IPS-NIHi11 (cell line): ENCODE results near the gene UGT1A8.

ENCODE experiments used
- DNase-seq: peaks from one replicate; pipeline ENCODE4 v3.0.0; 2012; ENCODE audit warnings: mixed read lengths, low spot score

Gene UGT1A8

DNA sequence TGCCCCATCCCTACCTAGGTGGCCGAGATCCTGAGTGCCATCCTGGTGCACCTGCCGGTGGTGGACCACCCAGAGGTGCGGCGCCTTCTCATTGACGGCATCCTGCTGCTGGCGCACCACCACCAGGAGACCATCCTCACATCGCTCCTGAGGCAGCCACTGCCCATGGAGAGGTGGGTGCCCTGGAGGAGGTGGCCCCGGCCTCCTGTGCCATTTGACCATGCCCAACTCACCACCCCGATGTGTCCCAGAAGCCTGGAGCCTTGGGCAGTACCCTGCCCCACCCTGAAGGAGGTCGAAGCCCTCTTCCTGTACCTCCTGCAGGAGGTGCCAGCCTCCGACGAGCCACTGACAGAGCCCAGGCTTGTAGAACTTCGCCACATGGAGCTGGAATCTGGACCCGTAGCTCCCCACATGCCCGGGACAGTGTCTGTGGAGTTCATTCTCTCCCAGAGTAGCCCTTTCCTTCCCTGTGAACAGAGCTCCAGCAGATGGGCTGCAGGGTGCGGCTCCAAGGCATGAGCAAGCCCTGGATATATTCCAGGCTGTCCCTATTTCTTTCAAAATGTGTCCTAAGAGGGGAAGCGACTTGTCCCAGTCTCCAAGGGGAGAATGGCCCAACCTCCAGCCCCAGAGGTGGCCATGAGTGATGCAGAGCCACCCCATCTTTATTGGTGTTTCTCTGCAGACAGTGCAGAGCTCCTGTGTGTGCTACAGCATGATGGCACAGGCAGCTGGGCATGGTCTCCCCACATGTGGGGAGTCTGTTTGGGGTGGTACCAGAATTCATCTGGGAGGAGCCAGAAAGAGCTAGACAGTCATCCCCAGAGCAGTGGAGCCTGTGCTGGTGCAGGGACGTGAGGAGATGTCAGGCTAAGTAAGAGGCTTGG lies 202.7 kb downstream of the UGT1A8 start:
- DNase-seq = no peak

DNA sequence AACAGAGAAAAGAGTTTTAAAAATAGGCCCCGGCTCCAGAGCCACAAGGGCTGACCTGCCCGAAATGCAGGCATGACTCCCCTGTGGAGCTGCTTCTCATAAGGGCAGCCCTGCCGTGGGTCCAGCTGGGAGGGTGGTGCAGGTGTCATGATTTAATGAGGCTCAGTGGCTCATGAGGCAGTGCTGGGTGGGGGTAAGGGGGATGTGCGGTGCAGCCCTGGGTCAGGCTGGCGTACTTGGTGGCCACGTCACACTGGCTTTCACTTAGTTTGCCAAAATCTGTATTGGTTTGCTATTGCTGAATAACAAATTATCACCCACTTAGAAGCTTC lies 203.3 kb downstream of the UGT1A8 start:
- no peak for DNase-seq

DNA sequence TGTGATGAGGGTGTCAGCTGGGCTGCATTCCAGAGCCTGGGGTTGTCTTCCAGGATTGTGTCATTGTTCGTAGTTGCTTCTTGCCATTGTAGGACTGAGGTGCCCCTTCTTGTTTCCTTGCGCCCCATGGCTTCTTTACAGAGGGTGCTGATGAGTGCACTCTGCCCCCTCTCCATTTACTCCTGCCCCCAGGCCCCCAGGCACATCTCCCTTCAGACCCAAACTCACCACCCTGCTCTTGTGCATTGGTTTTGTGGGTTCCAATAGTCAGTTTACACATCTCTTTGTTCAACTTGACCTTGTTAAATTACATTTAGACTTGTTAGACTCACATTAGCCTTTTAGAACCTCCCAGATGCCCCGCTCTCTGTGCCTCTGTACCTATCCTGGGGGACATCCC lies 203.8 kb downstream of the UGT1A8 start:
- no peak for DNase-seq

DNA sequence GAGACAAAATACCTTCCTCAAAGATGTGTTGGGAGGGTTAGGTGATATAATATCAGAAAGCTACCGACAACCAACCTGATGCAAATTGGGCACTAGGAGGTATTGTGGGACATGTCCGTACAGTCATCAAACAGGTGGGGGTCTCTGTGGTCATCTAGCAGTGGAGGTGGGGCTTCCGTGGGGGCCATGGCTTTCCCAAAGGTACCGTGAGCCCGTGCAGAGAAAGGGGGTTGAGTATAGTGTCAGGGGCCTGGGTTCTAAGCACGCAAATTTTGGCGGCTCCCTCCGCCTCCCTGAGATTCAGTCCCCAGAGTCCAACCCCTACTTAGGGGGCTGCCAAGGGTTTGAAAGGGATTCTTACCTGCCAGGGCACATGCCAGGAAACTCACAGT lies 204.3 kb downstream of the UGT1A8 start:
- DNase-seq = no peak

DNA sequence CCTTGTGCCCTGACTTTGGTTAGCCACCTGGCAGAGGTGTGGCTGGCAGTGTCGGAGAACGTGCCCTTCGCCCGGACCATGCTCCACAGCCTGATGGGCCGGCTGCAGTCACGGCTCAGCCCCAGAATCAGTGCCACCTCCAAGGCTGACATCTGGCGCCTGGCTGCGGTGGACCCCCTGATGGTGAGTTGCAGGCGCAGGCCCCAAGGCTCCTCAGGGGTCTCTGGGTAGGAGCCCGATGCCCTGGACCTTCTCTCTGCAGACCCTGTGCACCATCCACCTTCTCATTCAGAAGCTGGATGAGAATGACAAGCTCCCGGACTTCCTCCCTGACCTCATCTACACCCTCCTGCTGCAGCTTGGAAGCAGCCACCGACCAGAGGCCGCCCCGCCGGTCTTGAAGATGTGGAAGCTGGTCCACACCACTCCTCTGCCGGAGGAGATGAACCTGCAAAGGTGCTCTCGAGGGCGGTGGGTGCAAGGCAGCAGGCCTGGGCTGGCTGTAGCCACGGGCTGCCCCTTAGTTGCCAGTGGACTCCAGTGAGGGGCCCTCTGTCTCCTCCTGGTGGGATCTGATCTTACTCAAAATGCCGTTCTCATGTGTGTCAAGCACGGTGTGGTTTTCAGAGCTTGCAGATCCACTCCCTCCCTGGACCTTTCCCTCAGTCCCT lies 204.8 kb downstream of the UGT1A8 start:
- no peak for DNase-seq
